ENCODE measurements around the gene TBCD.

- TF ChIP-seq CTCF (IDR thresholded peaks at IDR 0.05) (no peak), EP300 (IDR thresholded peaks at IDR 0.05) (no peak), POLR2A (IDR thresholded peaks at IDR 0.05) (no peak)
Measured at GRCh38 chr17:82915757-82916027, 163.8 kb downstream of the TBCD start.
